ENCODE data around the gene CPED1.
"Not testable (repeated sequence)": the region's sequence is repeated elsewhere in the genome, so short reads cannot be mapped to it uniquely, and the experiment has no call there.

CPED1 gene

GRCh38 chr7:121084748-121085336, 96.3 kb downstream of the CPED1 start:
- no peak for DNase-seq (ENCODE audit: low read depth in 2 of 3, low spot score in 2 of 3)

- DNase-seq (ENCODE audit: low read depth in 2 of 3, low spot score in 2 of 3), result no peak
These were observed 97.4 kb downstream of the CPED1 start for GRCh38 chr7:121085922-121086321.

- no peak for DNase-seq (ENCODE audit: low read depth in 2 of 3, low spot score in 2 of 3)
These were observed 100.4 kb downstream of the CPED1 start for GRCh38 chr7:121088870-121089269.

GRCh38 chr7:121094829-121095228, 106.3 kb downstream of the CPED1 start:
- DNase-seq (ENCODE audit: low read depth in 2 of 3, low spot score in 2 of 3), result no peak

- DNase-seq (ENCODE audit: low read depth in 2 of 3, low spot score in 2 of 3), result no peak
These were observed 109.1 kb downstream of the CPED1 start for GRCh38 chr7:121097577-121097976.

GRCh38 chr7:121099572-121099971, 111.1 kb downstream of the CPED1 start:
- no peak for DNase-seq (ENCODE audit: low read depth in 2 of 3, low spot score in 2 of 3)

DNA sequence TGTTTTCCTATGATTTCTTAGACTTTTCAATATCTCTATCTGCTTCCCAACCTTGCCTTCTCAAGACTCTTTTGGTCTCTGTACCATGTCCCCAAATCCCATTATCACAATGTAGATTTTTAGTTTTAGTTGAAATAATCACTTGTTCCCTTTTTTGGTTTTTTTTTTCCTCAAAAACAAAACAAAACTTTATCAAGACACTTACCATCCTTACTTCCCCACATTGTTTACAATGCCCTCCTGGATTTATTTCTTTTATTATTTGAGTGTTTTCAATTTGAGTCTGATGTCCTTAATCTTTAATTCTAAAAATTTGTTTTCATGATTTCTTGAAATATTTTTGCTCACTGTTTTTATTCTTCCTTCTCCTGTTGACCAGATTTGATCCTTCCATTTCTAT, 112.6 kb downstream of the CPED1 start:
- no peak for DNase-seq (ENCODE audit: low read depth in 2 of 3, low spot score in 2 of 3)

- no peak for DNase-seq (ENCODE audit: low read depth in 2 of 3, low spot score in 2 of 3)
These were observed 113.1 kb downstream of the CPED1 start for GRCh38 chr7:121101621-121102020.

DNA sequence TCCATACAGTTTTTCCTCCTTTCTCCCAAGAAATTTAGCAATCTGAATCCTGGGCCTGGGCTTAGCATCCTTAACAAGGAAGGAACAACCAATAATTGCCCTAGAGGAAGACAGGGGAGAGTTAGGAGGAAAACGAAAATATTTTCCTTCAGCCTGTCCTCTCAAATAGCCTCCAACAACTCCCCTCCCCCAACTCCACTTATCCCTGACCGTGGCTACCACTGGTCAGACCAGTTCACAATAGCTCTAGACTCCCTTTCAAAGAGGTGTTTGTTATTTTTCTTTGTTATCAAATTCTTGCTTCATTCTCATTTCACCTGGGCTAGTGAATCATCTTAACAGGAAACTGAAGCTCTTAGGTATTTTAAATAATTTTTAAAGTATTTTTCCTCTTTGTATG, 114.1 kb downstream of the CPED1 start:
- no peak for DNase-seq (ENCODE audit: low read depth in 2 of 3, low spot score in 2 of 3)

- DNase-seq (ENCODE audit: low read depth in 2 of 3, low spot score in 2 of 3), result no peak
These were observed 114.6 kb downstream of the CPED1 start for GRCh38 chr7:121103086-121103485.

DNA sequence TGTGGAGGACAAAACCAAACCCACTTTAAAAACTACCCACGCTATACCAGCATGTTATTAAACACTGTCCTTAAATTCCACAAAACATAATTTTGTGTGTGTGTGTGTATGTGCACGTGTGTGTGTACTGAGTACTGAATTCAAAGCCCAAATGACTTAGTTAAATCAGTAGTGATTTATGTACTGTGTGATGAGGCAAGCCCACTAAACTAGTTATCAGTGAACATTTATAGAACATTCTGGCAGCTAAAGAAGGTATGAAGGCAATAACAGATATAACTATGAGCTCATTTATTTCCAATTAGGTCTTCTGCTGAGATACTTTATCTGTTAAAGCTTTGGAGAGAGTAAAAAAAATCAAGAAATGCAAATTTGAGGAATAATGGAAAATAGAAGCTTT, 115.1 kb downstream of the CPED1 start:
- no peak for DNase-seq (ENCODE audit: low read depth in 2 of 3, low spot score in 2 of 3)

GRCh38 chr7:121105262-121105661, 116.8 kb downstream of the CPED1 start:
- no peak for DNase-seq (ENCODE audit: low read depth in 2 of 3, low spot score in 2 of 3)

- DNase-seq (ENCODE audit: low read depth in 2 of 3, low spot score in 2 of 3), result no peak
These were observed 119.5 kb downstream of the CPED1 start for GRCh38 chr7:121107923-121108498.

DNA sequence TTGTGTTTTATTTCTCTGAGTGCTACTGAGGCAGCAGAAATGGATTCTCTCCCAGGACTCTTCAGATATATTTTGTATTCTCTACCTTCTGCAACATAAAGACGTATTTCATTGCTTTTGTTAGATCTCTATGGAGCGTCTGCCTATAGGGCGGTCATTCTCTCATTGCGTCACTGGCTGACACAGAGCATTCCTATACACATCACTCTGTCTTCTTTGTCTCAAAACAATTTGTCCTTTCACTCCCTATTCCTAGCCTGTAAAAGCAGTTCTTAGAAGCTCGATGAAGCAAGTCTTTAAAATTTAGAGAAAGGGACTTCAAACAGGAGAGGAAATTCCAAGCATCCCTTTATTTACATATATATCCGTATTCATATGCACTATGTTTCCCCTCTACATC, 120.6 kb downstream of the CPED1 start:
- no peak for DNase-seq (ENCODE audit: low read depth in 2 of 3, low spot score in 2 of 3)

- no peak for DNase-seq (ENCODE audit: low read depth in 2 of 3, low spot score in 2 of 3)
These were observed 124.8 kb downstream of the CPED1 start for GRCh38 chr7:121113288-121113687.

DNA sequence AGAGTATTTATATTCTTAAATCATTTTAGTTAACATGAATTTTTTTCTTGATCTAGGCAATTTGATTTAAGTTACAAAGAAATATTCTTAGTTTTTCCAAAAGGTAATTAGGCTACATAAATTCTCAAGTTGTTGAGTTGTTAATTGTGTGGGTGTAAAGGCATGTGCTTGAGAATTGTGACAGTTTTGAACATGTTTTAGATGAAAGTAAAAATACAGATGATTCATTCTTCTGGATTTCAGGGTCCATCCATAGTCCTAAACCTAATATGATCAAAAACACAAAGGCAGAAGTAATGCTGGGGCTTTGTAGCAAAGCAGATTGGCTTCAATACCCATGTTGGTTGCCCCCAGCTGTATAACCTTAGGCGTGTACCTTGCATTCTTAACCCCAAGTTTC, 127.9 kb downstream of the CPED1 start:
- DNase-seq (ENCODE audit: low read depth in 2 of 3, low spot score in 2 of 3), result no peak

- DNase-seq (ENCODE audit: low read depth in 2 of 3, low spot score in 2 of 3), result no peak
These were observed 130.5 kb downstream of the CPED1 start for GRCh38 chr7:121119047-121119446.

DNA sequence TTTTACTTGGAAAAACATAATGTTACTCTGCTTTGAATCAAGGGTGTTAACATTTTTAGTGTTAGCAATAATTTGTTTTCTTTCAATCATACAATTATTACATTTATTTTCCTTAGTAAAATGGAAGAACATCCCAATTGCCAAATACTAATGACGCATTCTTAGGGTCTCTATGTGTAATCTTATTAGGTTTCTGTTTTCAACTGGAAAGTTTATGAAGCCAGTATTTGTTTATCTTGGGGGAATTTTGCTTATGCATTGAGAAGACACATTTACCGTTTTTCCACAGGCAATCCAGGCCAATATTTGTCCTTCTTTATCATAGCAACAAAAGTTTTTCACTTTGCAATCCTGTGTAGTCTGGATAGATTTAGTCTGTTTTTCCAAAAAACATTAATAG, 134.5 kb downstream of the CPED1 start:
- DNase-seq (ENCODE audit: low read depth in 2 of 3, low spot score in 2 of 3), result no peak

DNA sequence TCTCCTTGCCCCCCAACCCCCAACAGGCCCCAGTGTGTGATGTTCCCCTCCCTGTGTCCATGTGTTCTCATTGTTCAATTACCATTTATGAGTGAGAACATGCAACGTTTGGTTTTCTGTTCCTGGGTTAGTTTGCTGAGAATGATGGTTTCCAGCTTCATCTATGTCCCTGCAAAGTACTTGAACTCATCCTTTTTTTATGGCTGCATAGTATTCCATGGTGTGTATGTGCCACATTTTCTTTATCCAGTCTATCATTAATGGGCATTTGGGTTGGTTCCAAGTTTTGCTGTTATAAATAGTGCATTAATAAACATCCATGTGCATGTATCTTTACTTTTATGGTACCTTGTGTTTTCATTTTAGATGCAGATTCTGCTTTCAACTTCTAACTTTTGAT, 136.9 kb downstream of the CPED1 start:
- DNase-seq (ENCODE audit: low read depth in 2 of 3, low spot score in 2 of 3), result not testable (repeated sequence)

GRCh38 chr7:121126201-121126600, 137.7 kb downstream of the CPED1 start:
- DNase-seq (ENCODE audit: low read depth in 2 of 3, low spot score in 2 of 3), result no peak

DNA sequence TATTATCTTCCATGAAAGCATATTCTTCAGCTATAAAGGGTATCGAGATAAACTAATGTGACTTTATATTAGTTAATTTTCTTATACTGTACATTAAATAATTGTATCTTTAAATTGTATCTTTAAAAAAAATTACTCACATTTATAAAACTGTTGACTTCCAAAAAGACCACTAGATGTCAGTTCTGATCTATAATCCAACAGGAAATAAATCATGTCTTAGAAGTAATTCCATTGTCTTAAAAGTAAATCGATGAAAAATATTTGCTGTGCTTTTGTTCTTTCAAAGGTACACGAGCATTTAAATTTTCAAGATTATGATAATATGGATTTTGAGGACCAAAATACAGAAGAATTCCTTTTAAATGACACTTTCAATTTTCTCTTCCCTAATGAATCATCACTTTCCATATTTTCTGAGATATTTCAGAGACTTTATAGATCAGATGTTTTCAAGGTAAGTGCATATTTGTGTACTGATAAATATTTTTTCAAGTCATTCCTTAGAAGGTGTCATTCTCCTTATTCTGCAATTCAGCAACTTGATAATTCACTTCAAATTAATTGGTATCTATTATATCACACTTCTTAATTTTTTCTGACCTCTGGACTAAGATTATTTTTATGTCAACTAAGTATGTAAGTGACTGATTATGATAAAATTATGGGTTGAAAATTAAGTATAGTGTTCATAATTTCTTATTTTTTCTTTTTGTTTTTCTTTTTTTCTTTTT, 138.5 kb downstream of the CPED1 start:
- DNase-seq (ENCODE audit: low read depth in 2 of 3, low spot score in 2 of 3), result no peak

- no peak for DNase-seq (ENCODE audit: low read depth in 2 of 3, low spot score in 2 of 3)
These were observed 144.4 kb downstream of the CPED1 start for GRCh38 chr7:121132940-121133339.

DNA sequence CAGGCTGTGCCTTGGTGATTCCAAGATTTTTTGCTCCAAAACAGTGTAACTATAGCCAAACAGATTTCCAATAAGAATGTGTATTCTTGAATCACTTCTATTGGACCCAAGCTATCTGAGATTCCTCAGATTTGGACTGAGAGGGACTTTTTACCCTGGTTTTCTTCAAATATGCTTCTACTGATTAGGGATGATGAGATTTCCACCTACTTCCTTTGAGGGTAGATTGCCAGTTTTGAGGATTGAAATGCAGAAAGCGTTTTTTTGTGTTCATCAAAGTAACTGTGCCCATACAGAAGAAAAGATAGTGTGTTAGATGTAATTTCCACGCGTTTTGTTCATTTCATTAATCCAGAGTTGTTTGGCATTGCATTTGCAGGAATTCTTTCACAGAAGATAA, 144.9 kb downstream of the CPED1 start:
- DNase-seq (ENCODE audit: low read depth in 2 of 3, low spot score in 2 of 3), result no peak

Data from activated CD8-positive, alpha-beta memory T cell treated with anti-CD3 and anti-CD28 coated beads for 48 hours (primary cell).